Hepatocyte (in vitro differentiated cells): ENCODE data around the gene KRTAP6-3. TPM values are rescaled to one million over a fixed set of nuclear protein-coding genes. Genes with fewer than 3 reads are reported as not detected.

Experiments
- DNase-seq: peaks from one replicate; pipeline ENCODE4 v3.0.0-alpha.2; 2016; ENCODE audit warnings: low spot score
- H2AFZ ChIP-seq: fragments of 200-600 bp; sonication (generic); 2 replicates; pipeline ENCODE4 v1.6.0; 2016; ENCODE audit warnings: antibody characterized with exemption, mild to moderate bottlenecking
- H3K27ac ChIP-seq: fragments of 200-600 bp; sonication (generic); 2 replicates; pipeline ENCODE4 v1.5.1; 2016; ENCODE audit warnings: mild to moderate bottlenecking
- H3K27me3 ChIP-seq: fragments of 200-600 bp; sonication (generic); 2 replicates; pipeline ENCODE4 v1.6.1; 2016
- H3K36me3 ChIP-seq: fragments of 200-600 bp; sonication (generic); replicated peaks from 2 replicates; pipeline ENCODE4 v1.5.1; 2016; ENCODE audit warnings: low read depth; ENCODE audit not compliant: insufficient read depth
- H3K4me1 ChIP-seq: fragments of 200-600 bp; sonication (generic); 2 replicates; pipeline ENCODE4 v1.5.1; 2016; ENCODE audit warnings: mild to moderate bottlenecking, moderate library complexity; ENCODE audit not compliant: insufficient read depth
- H3K4me2 ChIP-seq: fragments of 200-600 bp; sonication (generic); 2 replicates; pipeline ENCODE4 v1.6.0; 2016
- H3K4me3 ChIP-seq: fragments of 200-600 bp; sonication (generic); 2 replicates; pipeline ENCODE4 v1.5.1; 2016; ENCODE audit warnings: mild to moderate bottlenecking
- H3K79me2 ChIP-seq: fragments of 200-600 bp; sonication (generic); 2 replicates; pipeline ENCODE4 v1.6.0; 2017; ENCODE audit warnings: mild to moderate bottlenecking
- H3K9me2 ChIP-seq: fragments of 200-600 bp; sonication (generic); replicated peaks from 2 replicates; pipeline ENCODE4 v1.6.0; 2017; ENCODE audit warnings: mild to moderate bottlenecking; ENCODE audit not compliant: insufficient read depth
- H3K9me3 ChIP-seq: fragments of 200-600 bp; sonication (generic); 2 replicates; pipeline ENCODE4 v1.5.1; 2016; ENCODE audit warnings: low read depth, mild to moderate bottlenecking
- H4K20me1 ChIP-seq: fragments of 200-600 bp; sonication (generic); 2 replicates; pipeline ENCODE4 v1.6.0; 2016; ENCODE audit warnings: mild to moderate bottlenecking; ENCODE audit not compliant: insufficient read depth, poor library complexity, severe bottlenecking
- EZH2 ChIP-seq: fragments of 200-600 bp; sonication (generic); IDR thresholded peaks from 2 replicates; pipeline ENCODE4 v1.6.1; 2016; ENCODE audit warnings: antibody characterized with exemption, mild to moderate bottlenecking, borderline replicate concordance
- EZH2phosphoT487 ChIP-seq: fragments of 200-600 bp; sonication (generic); IDR thresholded peaks from one replicate; pipeline ENCODE4 v1.6.1; 2018; ENCODE audit warnings: antibody characterized with exemption, mild to moderate bottlenecking, low read depth, moderate library complexity; ENCODE audit not compliant: unreplicated experiment, severe bottlenecking
- WGBS: methylation state at CpG from one replicate; pipeline ENCODE4 v1.1.6; 2016; ENCODE audit warnings: low lambda C conversion rate; ENCODE audit errors: missing lambda C conversion rate; 5-methylcytosine and 5-hydroxymethylcytosine counted together
- polyA plus RNA-seq: library from polyadenylated mRNA; unstranded; fragments of >200 nt; fragmentation: Nextera tagmentation; extraction: Ambion mirVana; gene quantifications from 2 replicates; pipeline ENCODE4 v1.2.1, GENCODE V29; 2016
- total RNA-seq: library from RNA; depleted of rRNA; stranded (reverse); fragments of >200 nt; gene quantifications from 2 replicates; pipeline ENCODE4 v1.2.3, GENCODE V29; 2014
- TF ChIP-seq, protein P1 (sequence below): fragments of 200-600 bp; sonication (generic); IDR thresholded peaks from 2 replicates; pipeline ENCODE4 v1.5.1; 2016; ENCODE audit warnings: antibody characterized with exemption, mild to moderate bottlenecking; ENCODE audit not compliant: poor library complexity

The KRTAP6-3 gene
- total and polyA plus RNA-seq, 2 experiments from 2014 or later: not detected

- H3K27ac ChIP-seq: no peak overlapping the region
- H3K79me2 ChIP-seq: no peaks in the 10 kb centered on the region
- H3K4me3 ChIP-seq: no peak overlapping the region
- no peaks in the 10 kb centered on the region for H3K27me3 ChIP-seq
- no peaks in the 10 kb centered on the region for H3K36me3 ChIP-seq
- DNase-seq: no peak
- TF ChIP-seq EZH2: no peak
- no peak for TF ChIP-seq EZH2phosphoT487
- TF ChIP-seq, protein P1, sequence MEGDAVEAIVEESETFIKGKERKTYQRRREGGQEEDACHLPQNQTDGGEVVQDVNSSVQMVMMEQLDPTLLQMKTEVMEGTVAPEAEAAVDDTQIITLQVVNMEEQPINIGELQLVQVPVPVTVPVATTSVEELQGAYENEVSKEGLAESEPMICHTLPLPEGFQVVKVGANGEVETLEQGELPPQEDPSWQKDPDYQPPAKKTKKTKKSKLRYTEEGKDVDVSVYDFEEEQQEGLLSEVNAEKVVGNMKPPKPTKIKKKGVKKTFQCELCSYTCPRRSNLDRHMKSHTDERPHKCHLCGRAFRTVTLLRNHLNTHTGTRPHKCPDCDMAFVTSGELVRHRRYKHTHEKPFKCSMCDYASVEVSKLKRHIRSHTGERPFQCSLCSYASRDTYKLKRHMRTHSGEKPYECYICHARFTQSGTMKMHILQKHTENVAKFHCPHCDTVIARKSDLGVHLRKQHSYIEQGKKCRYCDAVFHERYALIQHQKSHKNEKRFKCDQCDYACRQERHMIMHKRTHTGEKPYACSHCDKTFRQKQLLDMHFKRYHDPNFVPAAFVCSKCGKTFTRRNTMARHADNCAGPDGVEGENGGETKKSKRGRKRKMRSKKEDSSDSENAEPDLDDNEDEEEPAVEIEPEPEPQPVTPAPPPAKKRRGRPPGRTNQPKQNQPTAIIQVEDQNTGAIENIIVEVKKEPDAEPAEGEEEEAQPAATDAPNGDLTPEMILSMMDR: no peak
- H3K4me2 ChIP-seq: no peak overlapping the region
- no peaks in the 10 kb centered on the region for H3K4me1 ChIP-seq
- 67% methylated on average over 3 of the region's 3 CpGs for WGBS
- H3K9me2 ChIP-seq: no peaks in the 10 kb centered on the region
- no peak overlapping the region for H2AFZ ChIP-seq
- H3K9me3 ChIP-seq: no peaks in the 10 kb centered on the region
- H4K20me1 ChIP-seq: no peaks in the 10 kb centered on the region
These were observed 12.1 kb upstream of the KRTAP6-3 start for GRCh38 chr21:30580132-30580531.

DNA sequence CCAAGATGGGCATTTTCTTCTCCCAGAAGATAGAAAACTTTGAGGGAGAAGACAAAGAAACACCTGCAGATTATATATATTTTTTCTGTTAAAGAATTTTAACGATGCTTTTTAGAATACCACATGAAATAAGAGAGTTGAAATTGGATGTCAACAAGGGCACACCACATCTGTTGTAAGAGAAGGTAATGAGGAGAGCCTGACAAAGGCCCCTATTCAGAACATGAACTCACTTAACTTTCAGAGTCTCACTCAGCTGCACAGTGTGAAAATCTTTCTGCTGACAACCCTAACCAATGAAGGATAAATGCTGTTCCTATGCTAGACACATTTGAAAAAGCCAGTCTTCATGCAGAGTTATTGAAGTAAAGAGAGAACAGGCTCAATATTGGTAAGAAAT is 9.4 kb upstream of the KRTAP6-3 start:
- Histone ChIP-seq H3K36me3 (no peaks in the 10 kb centered on the region), H3K27me3 (no peaks in the 10 kb centered on the region), H3K4me3 (no peak overlapping the region), H4K20me1 (no peaks in the 10 kb centered on the region), H2AFZ (no peak overlapping the region), H3K4me2 (no peak overlapping the region), H3K9me2 (no peaks in the 10 kb centered on the region), H3K9me3 (no peaks in the 10 kb centered on the region), H3K27ac (no peak overlapping the region), H3K4me1 (no peaks in the 10 kb centered on the region), H3K79me2 (no peaks in the 10 kb centered on the region)
- 74% methylated on average over 1 of the region's 1 CpG for WGBS
- TF ChIP-seq EZH2: no peak
- TF ChIP-seq, protein P1: no peak
- no peak for TF ChIP-seq EZH2phosphoT487
- no peak for DNase-seq

- Histone ChIP-seq H3K79me2 (no peaks in the 10 kb centered on the region), H3K9me2 (no peaks in the 10 kb centered on the region), H4K20me1 (no peaks in the 10 kb centered on the region), H3K4me2 (no peak within 1 kb of the TSS), H3K4me1 (no peaks in the 10 kb centered on the region), H3K9me3 (no peaks in the 10 kb centered on the region), H3K27ac (no peak within 1 kb of the TSS), H3K27me3 (no peaks in the 10 kb centered on the region), H3K36me3 (no peaks in the 10 kb centered on the region), H3K4me3 (no peak within 1 kb of the TSS), H2AFZ (no peak within 1 kb of the TSS)
- TF ChIP-seq EZH2phosphoT487: no peak
- TF ChIP-seq, protein P1: no peak
- TF ChIP-seq EZH2: no peak
- no peak for DNase-seq
These were observed 1.9 kb upstream of the KRTAP6-3 start, which contains the start of gene KRTAP22-2 for GRCh38 chr21:30590297-30590696. KRTAP22-2 (minus strand) TSS chr21:30590397.

- TF ChIP-seq, protein P1: no peak
- TF ChIP-seq EZH2phosphoT487 (no peak), EZH2 (no peak)
These were observed 6.6 kb downstream of the KRTAP6-3 start, which contains the start of gene KRTAP6-2 for GRCh38 chr21:30598802-30599201. KRTAP6-2 (minus strand) TSS chr21:30598902; CDS start chr21:30598874, 28 bp downstream.

More at GRCh38 chr21:30598802-30599201, 6.6 kb downstream of the KRTAP6-3 start, which contains the start of gene KRTAP6-2:
- Histone ChIP-seq H3K9me2 (no peaks in the 10 kb centered on the region), H4K20me1 (no peaks in the 10 kb centered on the region), H3K4me1 (no peaks in the 10 kb centered on the region), H3K27ac (no peak within 1 kb of the TSS), H3K79me2 (no peaks in the 10 kb centered on the region), H2AFZ (no peak within 1 kb of the TSS), H3K36me3 (no peaks in the 10 kb centered on the region), H3K4me2 (no peak within 1 kb of the TSS), H3K9me3 (no peaks in the 10 kb centered on the region), H3K27me3 (no peaks in the 10 kb centered on the region), H3K4me3 (no peak within 1 kb of the TSS)
- WGBS: 92% methylated on average over 6 of the region's 6 CpGs
- no peak for DNase-seq
